Pancreas (tissue), 10 donors: ENCODE data around the gene PLXNB1. TPM values are rescaled to one million over a fixed set of nuclear protein-coding genes. Genes with fewer than 3 reads are reported as not detected.

ENCODE experiments used
- ATAC-seq, 4 donors: fragments of 200-7000 bp; cut with Tn5 transposase; one replicate each; pipeline versions ENCODE4 v1.8.0 to v1.9.1; 2020; ENCODE audit warnings: mild to moderate bottlenecking in 4 of 4, moderate library complexity in 4 of 4
- DNase-seq, 6 donors: peaks; one replicate each; pipeline ENCODE4 v3.0.0-alpha.2; 2020
- FAIRE-seq: peaks from 2 replicates; lab custom pipeline; 2012; peaks lifted over from hg19 to GRCh38; lab: Jason Lieb, UNC
- H3K27ac ChIP-seq, 4 donors: fragments of 200-600 bp; sonication (generic); 1 replicate in 3 of 4; 2 replicates in 1 of 4; pipeline versions ENCODE4 v1.5.0 to v1.8.0; 2020
- H3K27me3 ChIP-seq, 4 donors: fragments of 200-600 bp; one replicate each; pipeline ENCODE4 v1.8.0; 2021
- H3K36me3 ChIP-seq, 3 donors: fragments of 200-600 bp; sonication (generic) in 1 of 3; one replicate each; pipeline versions ENCODE4 v1.5.0 to v1.8.0; 2020 to 2021
- H3K4me1 ChIP-seq, 3 donors: fragments of 200-600 bp; one replicate each; pipeline ENCODE4 v1.8.0; 2021
- H3K4me3 ChIP-seq, 4 donors: fragments of 200-600 bp; sonication (generic) in 2 of 4; one replicate each; pipeline versions ENCODE4 v1.5.0 to v1.8.0; 2020 to 2021
- H3K9me3 ChIP-seq, 4 donors: fragments of 200-600 bp; one replicate each; pipeline ENCODE4 v1.8.0; 2021
- WGBS, 2 donors: extraction: QIAGEN DNeasy Blood & Tissue Kit; methylation state at CpG; one replicate each; pipeline ENCODE4 v1.1.7; 2013; 5-methylcytosine and 5-hydroxymethylcytosine counted together
- intact Hi-C, 3 donors: fragments of 100-400 bp; cut with DNase I; formaldehyde crosslinking; loops; one replicate each; pipeline versions ENCODE4 v1.11.1 to v1.14.2; 2022
- polyA plus RNA-seq, 2 donors: library from polyadenylated mRNA; stranded (reverse); fragments of 200-250 nt; gene quantifications; one replicate each; pipeline ENCODE4 v1.2.3, GENCODE V29; 2013
- total RNA-seq, 6 donors: library from RNA; stranded (reverse); fragmentation: NEBNext Ultra II Directional in 4 of 6; extraction: Animal tissue kit (Norgen Biotek cat#: 25700) in 4 of 6; gene quantifications; one replicate each; pipeline versions ENCODE4 v1.2.1 to v1.2.4, GENCODE V29; 2021 to 2023
- TF ChIP-seq, protein P1 (sequence below), 4 donors: fragments of 200-600 bp; sonication (generic) in 3 of 4; IDR thresholded peaks; one replicate each; pipeline versions ENCODE4 v1.5.0 to v1.8.0; 2021; ENCODE audit warnings: antibody characterized with exemption in 4 of 4
- donor health status: healthy with polysubstance abuse.
- donor health status: DM: no; HTN: no; CAD: no; lungs with moderate emphysema.
- donor health status: DM: no; HTN: no; CAD: no.
- donor health status: control.
- donor health status: control.
- donor health status: Bipolar disorder and iron deficiency.
- donor health status: DM: yes; HTN: yes; CAD: no.
- donor health status: DM: no; HTN: no; CAD: no.
- donor health status: DM: no; HTN: no; CAD: no.
- donor health status: DM: yes; HTN: yes; CAD: no.

The PLXNB1 gene, protein sequence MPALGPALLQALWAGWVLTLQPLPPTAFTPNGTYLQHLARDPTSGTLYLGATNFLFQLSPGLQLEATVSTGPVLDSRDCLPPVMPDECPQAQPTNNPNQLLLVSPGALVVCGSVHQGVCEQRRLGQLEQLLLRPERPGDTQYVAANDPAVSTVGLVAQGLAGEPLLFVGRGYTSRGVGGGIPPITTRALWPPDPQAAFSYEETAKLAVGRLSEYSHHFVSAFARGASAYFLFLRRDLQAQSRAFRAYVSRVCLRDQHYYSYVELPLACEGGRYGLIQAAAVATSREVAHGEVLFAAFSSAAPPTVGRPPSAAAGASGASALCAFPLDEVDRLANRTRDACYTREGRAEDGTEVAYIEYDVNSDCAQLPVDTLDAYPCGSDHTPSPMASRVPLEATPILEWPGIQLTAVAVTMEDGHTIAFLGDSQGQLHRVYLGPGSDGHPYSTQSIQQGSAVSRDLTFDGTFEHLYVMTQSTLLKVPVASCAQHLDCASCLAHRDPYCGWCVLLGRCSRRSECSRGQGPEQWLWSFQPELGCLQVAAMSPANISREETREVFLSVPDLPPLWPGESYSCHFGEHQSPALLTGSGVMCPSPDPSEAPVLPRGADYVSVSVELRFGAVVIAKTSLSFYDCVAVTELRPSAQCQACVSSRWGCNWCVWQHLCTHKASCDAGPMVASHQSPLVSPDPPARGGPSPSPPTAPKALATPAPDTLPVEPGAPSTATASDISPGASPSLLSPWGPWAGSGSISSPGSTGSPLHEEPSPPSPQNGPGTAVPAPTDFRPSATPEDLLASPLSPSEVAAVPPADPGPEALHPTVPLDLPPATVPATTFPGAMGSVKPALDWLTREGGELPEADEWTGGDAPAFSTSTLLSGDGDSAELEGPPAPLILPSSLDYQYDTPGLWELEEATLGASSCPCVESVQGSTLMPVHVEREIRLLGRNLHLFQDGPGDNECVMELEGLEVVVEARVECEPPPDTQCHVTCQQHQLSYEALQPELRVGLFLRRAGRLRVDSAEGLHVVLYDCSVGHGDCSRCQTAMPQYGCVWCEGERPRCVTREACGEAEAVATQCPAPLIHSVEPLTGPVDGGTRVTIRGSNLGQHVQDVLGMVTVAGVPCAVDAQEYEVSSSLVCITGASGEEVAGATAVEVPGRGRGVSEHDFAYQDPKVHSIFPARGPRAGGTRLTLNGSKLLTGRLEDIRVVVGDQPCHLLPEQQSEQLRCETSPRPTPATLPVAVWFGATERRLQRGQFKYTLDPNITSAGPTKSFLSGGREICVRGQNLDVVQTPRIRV (N-terminal part only)
- total RNA-seq: 100 to 1,000 TPM in 1 of 6 donors, 10 to 100 TPM in 5; 47.8 to 103 (median 65.1) TPM
- polyA plus RNA-seq: 100 to 1,000 TPM; 286 to 372 TPM

DNA sequence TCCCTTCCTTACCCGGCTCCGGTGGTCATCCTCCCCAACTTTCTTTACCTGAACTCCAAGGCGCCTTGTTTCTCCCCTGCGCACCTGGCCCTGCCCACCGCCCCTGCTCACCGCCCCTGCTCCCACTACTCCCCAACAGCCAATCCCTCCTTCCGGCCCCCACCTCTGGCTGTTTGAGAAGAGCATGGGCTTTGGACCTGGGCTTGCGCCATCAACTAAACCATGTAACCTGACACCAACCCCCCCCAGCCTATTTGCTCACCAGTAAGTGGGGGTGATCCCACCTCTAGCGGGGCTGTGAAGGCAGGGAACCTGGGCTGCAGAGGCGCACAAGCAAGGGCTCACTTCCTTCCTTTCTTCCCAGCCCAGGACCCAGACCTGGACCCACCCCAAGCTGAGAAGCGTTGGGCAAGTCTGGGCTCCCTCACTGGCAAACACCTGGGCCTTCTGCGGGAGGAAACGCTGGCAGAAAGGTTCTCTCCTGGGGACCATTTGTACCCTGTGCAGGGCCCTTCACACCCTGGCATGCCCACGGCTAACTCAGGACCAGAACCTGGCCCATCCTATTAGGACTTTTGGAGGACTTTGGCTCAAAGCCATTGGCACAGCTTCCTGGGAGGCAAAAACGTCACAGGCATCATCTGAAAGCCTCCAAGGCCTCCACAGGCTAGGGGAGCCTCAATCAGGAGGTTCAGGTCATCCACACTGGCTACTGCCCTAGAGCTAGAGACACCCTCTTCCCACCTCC, at the start of gene PLXNB1:
Gene PLXNB1, minus strand, starts transcription at position 127 of the 748 bp plus-strand sequence. CDS start 5,475 bp downstream, outside the sequence.
- TF ChIP-seq, protein P1, sequence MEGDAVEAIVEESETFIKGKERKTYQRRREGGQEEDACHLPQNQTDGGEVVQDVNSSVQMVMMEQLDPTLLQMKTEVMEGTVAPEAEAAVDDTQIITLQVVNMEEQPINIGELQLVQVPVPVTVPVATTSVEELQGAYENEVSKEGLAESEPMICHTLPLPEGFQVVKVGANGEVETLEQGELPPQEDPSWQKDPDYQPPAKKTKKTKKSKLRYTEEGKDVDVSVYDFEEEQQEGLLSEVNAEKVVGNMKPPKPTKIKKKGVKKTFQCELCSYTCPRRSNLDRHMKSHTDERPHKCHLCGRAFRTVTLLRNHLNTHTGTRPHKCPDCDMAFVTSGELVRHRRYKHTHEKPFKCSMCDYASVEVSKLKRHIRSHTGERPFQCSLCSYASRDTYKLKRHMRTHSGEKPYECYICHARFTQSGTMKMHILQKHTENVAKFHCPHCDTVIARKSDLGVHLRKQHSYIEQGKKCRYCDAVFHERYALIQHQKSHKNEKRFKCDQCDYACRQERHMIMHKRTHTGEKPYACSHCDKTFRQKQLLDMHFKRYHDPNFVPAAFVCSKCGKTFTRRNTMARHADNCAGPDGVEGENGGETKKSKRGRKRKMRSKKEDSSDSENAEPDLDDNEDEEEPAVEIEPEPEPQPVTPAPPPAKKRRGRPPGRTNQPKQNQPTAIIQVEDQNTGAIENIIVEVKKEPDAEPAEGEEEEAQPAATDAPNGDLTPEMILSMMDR (IDR thresholded peaks at IDR 0.05): no peak
- Histone ChIP-seq H3K27me3 (no peaks in the 10 kb centered on the region), H3K4me3 (peak within 1 kb of the TSS; percentile 68 to 87 (median 85)), H3K9me3 (no peaks in the 10 kb centered on the region), H3K36me3 (peaks cover 0 to 4% (median 0%) of the 10 kb centered on the region in 3 donors), H3K27ac (peak within 1 kb of the TSS; percentile 90 to 95 (median 93)), H3K4me1 (peaks cover 3 to 17% (median 9%) of the 10 kb centered on the region in 3 donors)
- FAIRE-seq (no peak), ATAC-seq (peak; percentile 53 to 75 (median 70)), DNase-seq (peak; percentile 71 to 88 (median 84))
- WGBS, 2 donors: 4 to 5% methylated on average over 11 to 15 of the region's 15 CpGs
- intact Hi-C loops: loop anchor here in 1 of 3 donors (10.0 kb wide), 1 partner anchor 155 kb away; no protein-coding TSS in a partner anchor

DNA sequence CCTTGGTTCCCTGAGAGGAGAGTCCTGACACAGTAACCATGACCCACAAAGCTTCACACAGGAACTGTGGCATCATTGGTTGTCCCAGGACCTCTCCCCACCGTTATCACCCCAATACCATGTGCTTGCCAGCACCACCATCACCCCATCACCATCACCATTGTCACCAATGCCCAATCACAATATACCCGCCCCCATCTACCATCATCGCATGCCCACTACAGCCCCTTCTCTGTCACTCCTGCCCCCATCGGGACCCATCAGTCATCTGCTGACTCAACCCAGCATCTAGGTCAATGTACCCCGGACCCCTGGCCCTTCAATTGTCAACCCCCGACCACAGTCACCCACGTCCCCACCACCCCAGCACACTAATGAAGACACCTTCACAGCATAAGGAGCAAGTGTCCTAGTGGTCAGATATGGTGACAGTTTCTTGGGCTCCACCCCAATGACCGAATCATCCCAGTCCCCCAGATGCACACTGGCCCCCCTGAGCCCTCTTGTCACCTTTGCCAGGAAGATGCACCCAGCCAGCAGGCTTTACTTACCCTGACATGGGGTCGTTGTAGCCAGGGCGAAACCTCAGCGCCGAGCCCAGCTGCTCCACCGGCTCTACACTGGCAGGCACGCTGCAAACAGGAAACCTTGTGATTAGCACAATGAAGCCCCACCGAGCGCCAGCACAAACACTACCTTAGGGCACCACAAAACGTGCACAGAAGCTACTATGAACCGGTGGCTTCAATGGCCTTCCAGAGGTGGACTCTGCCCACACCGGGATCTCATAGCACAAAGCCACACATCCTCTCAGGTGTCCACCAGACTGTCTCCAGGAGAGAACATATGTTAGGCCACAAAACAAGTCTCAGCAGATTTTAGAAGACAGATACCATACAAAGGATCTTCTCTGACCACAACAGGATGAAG, 49.0 kb upstream of the PLXNB1 start:
- Histone ChIP-seq H3K36me3 (no peaks in the 10 kb centered on the region), H3K27me3 (no peaks in the 10 kb centered on the region), H3K9me3 (no peaks in the 10 kb centered on the region), H3K4me1 (no peaks in the 10 kb centered on the region), H3K27ac (no peak overlapping the region), H3K4me3 (no peak overlapping the region)
- no peak for FAIRE-seq
- intact Hi-C loops: loop anchor here in 1 of 3 donors (5.0 kb wide), 1 partner anchor 73 kb away; no protein-coding TSS in a partner anchor
- WGBS, 2 donors: 80 to 81% methylated on average over 19 of the region's 19 CpGs
- DNase-seq: peak in 1 of 6 donors; percentile 41
- TF ChIP-seq, protein P1 (IDR thresholded peaks at IDR 0.05): no peak
- ATAC-seq: no peak

DNA sequence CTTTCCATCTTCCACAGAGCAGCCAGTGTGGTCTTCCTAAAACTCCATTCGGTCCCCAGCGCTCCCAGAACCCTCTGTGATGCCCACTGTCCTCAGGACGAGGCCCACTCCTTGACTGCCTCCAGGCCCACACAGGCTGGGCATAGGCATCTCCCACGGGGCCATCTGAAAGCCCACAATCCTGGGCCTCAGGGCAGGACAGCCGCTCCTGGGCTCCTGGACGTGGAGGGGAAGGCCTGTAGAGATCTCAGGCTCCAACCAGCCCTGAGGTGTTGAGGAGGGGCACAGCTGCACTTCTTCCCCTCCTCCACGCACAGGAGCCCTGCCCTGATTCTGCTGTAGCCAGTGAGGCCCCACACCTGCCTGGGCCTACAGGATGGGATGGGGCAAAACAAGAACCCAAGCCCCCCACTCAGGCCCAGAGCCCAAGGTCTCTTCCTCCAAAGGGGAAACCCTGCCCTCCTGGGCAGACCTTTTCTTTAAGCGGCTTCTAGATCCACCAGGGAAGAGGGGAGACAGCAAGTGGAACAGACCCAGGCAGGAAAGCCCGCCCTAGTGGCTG, 48.2 kb upstream of the PLXNB1 start:
- no peak overlapping the region for H3K4me3 ChIP-seq
- H3K27me3 ChIP-seq: no peaks in the 10 kb centered on the region
- H3K36me3 ChIP-seq: no peaks in the 10 kb centered on the region
- H3K27ac ChIP-seq: no peak overlapping the region
- DNase-seq: no peak
- TF ChIP-seq, protein P1 (IDR thresholded peaks at IDR 0.05): no peak
- peaks cover 0 to 7% (median 5%) of the 10 kb centered on the region in 3 donors for H3K4me1 ChIP-seq
- WGBS, 2 donors: 74 to 84% methylated on average over 9 of the region's 9 CpGs
- intact Hi-C loops: loop anchor here in 1 of 3 donors (5.0 kb wide), 1 partner anchor 74 kb away; no protein-coding TSS in a partner anchor
- no peak for FAIRE-seq
- no peak for ATAC-seq
- no peaks in the 10 kb centered on the region for H3K9me3 ChIP-seq
